ENCODE data around the gene ATG9B. TPM values are rescaled to one million over a fixed set of nuclear protein-coding genes. Genes with fewer than 3 reads are reported as not detected.

ATG9B gene
- total and polyA plus RNA-seq, 9 of the 15 experiments (the other 6 are each of a cell fraction or from before 2014, with no cell fraction given), result 0.29 to 8.0 (median 2.1) TPM

- TF ChIP-seq RERE (CRISPR knock-in tag; IDR thresholded peaks at IDR 0.05; ENCODE audit: borderline replicate concordance) (peak; percentile 97; the same call in 1 of the 2 replicates), DPF2 (IDR thresholded peaks at IDR 0.05) (no peak), ZNF76 (CRISPR knock-in tag; IDR thresholded peaks at IDR 0.05; ENCODE audit: borderline replicate concordance) (no peak), E2F6 (IDR thresholded peaks at IDR 0.05; ENCODE audit: borderline replicate concordance in 1 of 2, extremely low read depth in 1 of 2, insufficient read depth in 1 of 2, insufficient read length in 1 of 2, low read depth in 1 of 2, low read length in 1 of 2, poor library complexity in 1 of 2, severe bottlenecking in 1 of 2) (no peak), RBM15 (IDR thresholded peaks at IDR 0.05; ENCODE audit: insufficient read depth, low read length) (no peak), ZNF764 (CRISPR knock-in tag; IDR thresholded peaks at IDR 0.05; ENCODE audit: low read depth) (no peak), PATZ1 (CRISPR knock-in tag; IDR thresholded peaks at IDR 0.05; ENCODE audit: borderline replicate concordance) (no peak), ZNF785 (CRISPR knock-in tag; IDR thresholded peaks at IDR 0.05) (no peak), CUX1 (CRISPR knock-in tag; IDR thresholded peaks at IDR 0.05) (no peak), HNRNPLL (IDR thresholded peaks at IDR 0.05; ENCODE audit: low read depth, low read length, poor library complexity, severe bottlenecking) (peak; percentile 25), ZNF408 (CRISPR knock-in tag; IDR thresholded peaks at IDR 0.05; ENCODE audit: low read depth) (no peak), POLR2H (tag; IDR thresholded peaks at IDR 0.05; ENCODE audit: low read depth) (no peak)
Observed at GRCh38 chr7:151039850-151040548, 15.7 kb upstream of the ATG9B start (continued).
